Caco-2 (cell line): ENCODE results near the gene COL11A2. TPM values are rescaled to one million over a fixed set of nuclear protein-coding genes. Genes with fewer than 3 reads are reported as not detected.

ENCODE experiments used
- BruUV-seq: library from RNA; stranded (reverse); fragments of 400-500 nt; replicated peaks from 2 replicates; lab custom pipeline; 2021; lab: Mats Ljungman, UMichigan
- CTCF ChIA-PET: fragments of 300-600 bp; sonication (Branson Sonifier 250); formaldehyde crosslinking; loops from one replicate; lab custom pipeline; 2022; ENCODE audit warnings: antibody characterized with exemption; lab: Charles Lee
- POLR2A ChIA-PET: fragments of 300-600 bp; sonication (Branson Sonifier 250); formaldehyde crosslinking; loops from one replicate; lab custom pipeline; 2022; ENCODE audit warnings: antibody characterized with exemption; lab: Charles Lee
- DNase-seq, 2 experiments: peaks; one replicate each; pipeline versions ENCODE4 v3.0.0 to v3.0.0-alpha.2; 2020 to 2022
- H3K27me3 ChIP-seq: replicated peaks from 2 replicates; pipeline ENCODE4 v1.6.0; 2011; ENCODE audit warnings: low read length; ENCODE audit not compliant: control insufficient read depth, insufficient read depth
- H3K36me3 ChIP-seq: 2 replicates; pipeline ENCODE4 v1.5.1; 2011; ENCODE audit warnings: low read length; ENCODE audit not compliant: control insufficient read depth, insufficient read depth
- H3K4me1 ChIP-seq: fragments of 250-450 bp; sonication (Bioruptor Pico); 2 replicates; pipeline ENCODE4 v1.5.1; 2020; ENCODE audit warnings: mild to moderate bottlenecking
- H3K4me3 ChIP-seq: 2 replicates; pipeline ENCODE4 v1.5.1; 2011; ENCODE audit warnings: low read depth, mild to moderate bottlenecking, control low read depth, low read length
- H3K9me3 ChIP-seq: fragments of 250-450 bp; sonication (Bioruptor Pico); 2 replicates; pipeline ENCODE4 v1.5.1; 2020; ENCODE audit warnings: mild to moderate bottlenecking, moderate library complexity
- H3K27ac Mint-ChIP-seq: one replicate; pipeline ENCODE4 v1.8.0; 2022; ENCODE audit warnings: mixed read lengths; ENCODE audit not compliant: unreplicated experiment
- H3K27me3 Mint-ChIP-seq: one replicate; pipeline ENCODE4 v1.8.0; 2022; ENCODE audit warnings: mixed read lengths; ENCODE audit not compliant: insufficient read depth, unreplicated experiment
- H3K36me3 Mint-ChIP-seq: one replicate; pipeline ENCODE4 v1.8.0; 2022; ENCODE audit warnings: mild to moderate bottlenecking, mixed read lengths; ENCODE audit not compliant: insufficient read depth, unreplicated experiment
- H3K4me1 Mint-ChIP-seq: one replicate; pipeline ENCODE4 v1.8.0; 2022; ENCODE audit warnings: low read depth, mixed read lengths; ENCODE audit not compliant: unreplicated experiment
- H3K4me3 Mint-ChIP-seq: one replicate; pipeline ENCODE4 v1.8.0; 2022; ENCODE audit warnings: mild to moderate bottlenecking, moderate library complexity, mixed read lengths; ENCODE audit not compliant: unreplicated experiment
- H3K9me3 Mint-ChIP-seq: one replicate; pipeline ENCODE4 v1.8.0; 2022; ENCODE audit warnings: mixed read lengths; ENCODE audit not compliant: unreplicated experiment
- CTCF ChIP-seq, 2 experiments: fragments of 200-600 bp in 1 of 2; IDR thresholded peaks; 1 replicate in 1 of 2; 2 replicates in 1 of 2; pipeline versions ENCODE4 v1.5.1 to v1.8.0; 2011 to 2022; ENCODE audit warnings: antibody characterized with exemption in 1 of 2, control low read depth in 1 of 2, inconsistent platforms in 1 of 2, low read depth in 1 of 2, low read length in 1 of 2, mild to moderate bottlenecking in 1 of 2, moderate library complexity in 1 of 2; ENCODE audit not compliant: insufficient read depth in 1 of 2, severe bottlenecking in 1 of 2, unreplicated experiment in 1 of 2
- intact Hi-C: fragments of 100-400 bp; cut with micrococcal nuclease; formaldehyde crosslinking; loops from one replicate; pipeline ENCODE4 v1.10.0; 2022; ENCODE audit not compliant: unreplicated experiment
- total RNA-seq: library from RNA; stranded (reverse); gene quantifications from 2 replicates; pipeline ENCODE4 v1.2.3, GENCODE V29; 2022

The COL11A2 gene
- total RNA-seq, 1 experiment from 2014 or later = 1.3 TPM

GRCh38 chr6:33118525-33119123 is 73.6 kb downstream of the COL11A2 start:
- no TSS peak for BruUV-seq
- ChIA-PET CTCF (interaction anchor here (1.6 kb wide), 1 partner anchor 131 kb away, joined by 3 read pairs; no protein-coding TSS in a partner anchor), POLR2A (no interaction called here)
- Mint-ChIP-seq H3K27me3 (peaks cover 19% of the 10 kb centered on the region), H3K4me3 (no peak overlapping the region), H3K27ac (no peak overlapping the region), H3K9me3 (peaks cover 13% of the 10 kb centered on the region), H3K36me3 (peaks cover 1% of the 10 kb centered on the region), H3K4me1 (peaks cover 12% of the 10 kb centered on the region)
- Histone ChIP-seq H3K27me3 (peaks cover 1% of the 10 kb centered on the region), H3K36me3 (no peaks in the 10 kb centered on the region), H3K4me1 (peaks cover 6% of the 10 kb centered on the region; the same call in 1 of the 2 replicates), H3K9me3 (peaks cover 9% of the 10 kb centered on the region), H3K4me3 (no peak overlapping the region)
- DNase-seq = peak in 1 of 2 experiments; percentile 54
- peak; percentile 60 to 73 for TF ChIP-seq CTCF (IDR thresholded peaks at IDR 0.05; ENCODE audit: insufficient read depth in 1 of 2, low read depth in 1 of 2, low read length in 1 of 2, severe bottlenecking in 1 of 2, unreplicated experiment in 1 of 2)
- intact Hi-C loops = loop anchor here (1.0 kb wide), 1 partner anchor 30 kb away; no protein-coding TSS in a partner anchor

GRCh38 chr6:33117811-33118277 is 74.4 kb downstream of the COL11A2 start:
- CTCF ChIA-PET = no interaction called here
- POLR2A ChIA-PET = no interaction called here
- intact Hi-C loops = loop anchor here (1.0 kb wide), 1 partner anchor 30 kb away; no protein-coding TSS in a partner anchor

More at GRCh38 chr6:33117811-33118277, 74.4 kb downstream of the COL11A2 start:
- Mint-ChIP-seq H3K4me1 (peaks cover 12% of the 10 kb centered on the region), H3K36me3 (no peaks in the 10 kb centered on the region), H3K9me3 (peaks cover 6% of the 10 kb centered on the region), H3K4me3 (no peak overlapping the region), H3K27me3 (peaks cover 21% of the 10 kb centered on the region), H3K27ac (peak overlapping the region; percentile 69)
- BruUV-seq = no TSS peak
- no peak for DNase-seq
- H3K4me1 ChIP-seq = peaks cover 6% of the 10 kb centered on the region; the same call in 1 of the 2 replicates
- no peak overlapping the region for H3K4me3 ChIP-seq
- no peaks in the 10 kb centered on the region for H3K36me3 ChIP-seq
- peaks cover 3% of the 10 kb centered on the region; the same call in 1 of the 2 replicates for H3K9me3 ChIP-seq
- H3K27me3 ChIP-seq = peaks cover 1% of the 10 kb centered on the region
- no peak for TF ChIP-seq CTCF (IDR thresholded peaks at IDR 0.05; ENCODE audit: insufficient read depth in 1 of 2, low read depth in 1 of 2, low read length in 1 of 2, severe bottlenecking in 1 of 2, unreplicated experiment in 1 of 2)
